HUDEP-2 (cell line): ENCODE measurements around the gene SRSF12.

Experiments
- DNase-seq, 76 experiments: peaks; one replicate each; lab custom pipeline; 2025; ENCODE audit not compliant: unreplicated experiment in 76 of 76; lab: John Stamatoyannopoulos, UW

The SRSF12 gene

GRCh38 chr6:89132057-89132456 is 14.2 kb upstream of the SRSF12 start:
- DNase-seq: no peak

GRCh38 chr6:89131599-89131998 is 13.7 kb upstream of the SRSF12 start:
- no peak for DNase-seq

GRCh38 chr6:89128256-89128671 is 10.4 kb upstream of the SRSF12 start:
- peak in 37 of 76 experiments; percentile 9 to 92 (median 48) for DNase-seq

- DNase-seq: peak in 19 of 76 experiments; percentile 13 to 62 (median 33)
Observed at GRCh38 chr6:89122625-89123024, 4.8 kb upstream of the SRSF12 start.

DNA sequence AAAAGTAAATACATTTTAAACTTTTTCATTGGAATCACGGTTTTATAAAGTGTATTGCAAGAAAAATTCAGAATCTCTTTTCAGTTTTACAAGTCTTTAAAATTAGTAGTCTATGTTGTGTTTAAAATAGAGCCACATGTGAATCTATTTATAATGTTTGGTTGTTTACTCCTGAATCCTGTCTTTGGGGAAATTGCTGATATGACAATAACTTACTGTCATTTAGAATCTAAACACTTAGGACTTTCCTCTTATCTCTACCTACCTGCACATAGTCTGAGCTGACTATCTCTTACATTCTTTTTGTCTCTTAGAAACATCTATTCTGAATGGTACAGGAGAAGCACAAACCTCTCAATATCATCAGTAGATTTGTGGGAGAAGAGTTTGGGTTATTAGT is 4.1 kb upstream of the SRSF12 start:
- DNase-seq: no peak

DNA sequence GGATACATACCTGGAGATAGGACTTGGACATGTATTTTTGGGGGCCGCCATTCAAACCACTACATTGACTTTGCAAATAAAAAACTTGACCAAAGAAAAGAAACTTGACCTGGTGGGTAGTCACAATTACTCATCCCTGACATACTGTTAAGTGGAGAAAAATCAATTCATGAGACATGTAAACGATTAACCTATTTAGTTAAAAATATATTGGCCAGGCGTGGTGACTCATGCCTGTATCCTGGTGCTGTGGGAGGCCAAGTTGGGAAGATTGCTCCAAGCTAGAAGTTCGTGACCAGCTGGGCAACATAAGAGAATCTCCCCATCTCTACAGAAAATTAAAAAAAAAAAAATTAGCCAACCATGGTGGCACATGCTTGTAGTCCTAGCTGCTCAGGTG is 2.5 kb upstream of the SRSF12 start:
- no peak for DNase-seq

DNA sequence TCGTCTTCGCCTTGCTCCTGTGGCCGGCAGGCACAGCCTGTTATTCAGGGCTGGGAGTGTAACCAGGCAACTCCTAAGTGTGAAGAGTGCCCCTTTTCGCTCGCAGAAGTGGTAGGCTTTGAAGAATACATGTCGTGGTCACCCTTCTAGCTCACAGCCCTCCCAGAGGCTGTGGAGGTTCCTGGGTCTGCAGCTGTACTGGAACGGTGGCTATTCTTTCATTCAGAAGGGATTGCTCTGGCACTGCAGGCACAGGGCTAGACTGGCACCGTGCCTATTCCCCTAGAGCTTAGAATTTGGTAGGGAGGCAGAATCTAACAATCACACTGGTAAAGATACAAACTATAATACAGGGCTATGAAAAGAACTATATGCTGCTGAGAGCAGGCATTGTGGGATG is 1.1 kb upstream of the SRSF12 start:
- DNase-seq: no peak

- no peak for DNase-seq
Observed at GRCh38 chr6:89116702-89117101, 1.2 kb downstream of the SRSF12 start.

DNA sequence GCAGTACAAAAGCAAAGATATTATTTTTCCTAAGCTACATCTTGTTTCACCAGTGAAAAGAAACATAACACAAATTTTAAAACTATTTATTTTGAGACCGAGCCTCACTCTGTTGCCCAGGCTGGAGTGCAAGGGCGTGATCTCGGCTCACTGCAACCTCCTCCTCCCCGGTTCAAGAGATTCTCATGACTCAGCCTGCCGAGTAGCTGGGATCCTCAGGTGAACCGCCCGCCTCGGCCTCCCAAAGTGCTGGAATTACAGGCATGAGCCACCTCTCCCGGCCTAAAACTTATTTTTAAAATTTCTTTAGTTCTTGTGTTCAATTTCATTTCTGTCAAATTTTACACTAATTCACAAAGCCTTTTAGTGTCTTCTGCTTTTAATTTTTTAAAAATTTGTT is 5.9 kb downstream of the SRSF12 start:
- no peak for DNase-seq

GRCh38 chr6:89110284-89110683 is 7.6 kb downstream of the SRSF12 start:
- peak in 23 of 76 experiments; percentile 5 to 69 (median 28) for DNase-seq

DNA sequence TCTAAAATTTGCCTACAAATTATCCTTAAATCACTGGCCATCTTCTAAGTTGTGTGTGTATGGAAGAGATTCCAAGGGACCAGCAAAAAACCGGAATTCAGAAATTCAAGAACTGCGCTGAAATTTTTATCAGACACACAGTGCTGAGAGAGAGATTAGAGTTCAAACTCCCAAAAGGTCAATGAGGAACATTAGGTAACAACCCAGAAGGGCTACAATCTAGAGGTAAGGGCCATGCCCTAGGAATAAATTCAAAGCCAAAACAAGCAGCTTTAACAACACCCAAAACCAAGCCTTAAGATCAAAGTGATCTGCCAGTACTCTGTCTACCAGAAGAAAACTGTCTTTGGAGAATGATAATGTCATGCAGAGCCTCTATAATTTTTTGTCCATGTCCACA is 17.8 kb downstream of the SRSF12 start:
- no peak for DNase-seq

GRCh38 chr6:89098461-89098860 is 19.4 kb downstream of the SRSF12 start:
- DNase-seq: no peak

DNA sequence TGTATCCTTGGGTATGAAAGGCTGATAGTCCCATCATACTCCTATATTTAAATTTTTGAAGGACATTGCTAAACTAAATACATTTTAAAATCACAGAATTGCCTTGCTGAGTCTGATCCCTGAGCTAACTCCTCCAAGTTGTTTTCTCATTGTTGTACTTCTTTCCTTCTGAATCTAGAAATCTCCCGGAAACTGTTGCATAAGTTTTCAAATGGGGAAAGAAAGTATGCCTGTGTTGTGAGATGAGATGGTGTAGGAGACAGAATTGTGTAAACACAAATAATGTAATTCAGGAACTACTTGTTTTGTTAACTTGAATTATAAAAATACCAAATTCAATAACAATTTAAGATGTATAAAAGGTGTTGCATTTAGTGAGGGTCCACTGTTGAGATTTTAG is 30.0 kb downstream of the SRSF12 start:
- DNase-seq: no peak

DNA sequence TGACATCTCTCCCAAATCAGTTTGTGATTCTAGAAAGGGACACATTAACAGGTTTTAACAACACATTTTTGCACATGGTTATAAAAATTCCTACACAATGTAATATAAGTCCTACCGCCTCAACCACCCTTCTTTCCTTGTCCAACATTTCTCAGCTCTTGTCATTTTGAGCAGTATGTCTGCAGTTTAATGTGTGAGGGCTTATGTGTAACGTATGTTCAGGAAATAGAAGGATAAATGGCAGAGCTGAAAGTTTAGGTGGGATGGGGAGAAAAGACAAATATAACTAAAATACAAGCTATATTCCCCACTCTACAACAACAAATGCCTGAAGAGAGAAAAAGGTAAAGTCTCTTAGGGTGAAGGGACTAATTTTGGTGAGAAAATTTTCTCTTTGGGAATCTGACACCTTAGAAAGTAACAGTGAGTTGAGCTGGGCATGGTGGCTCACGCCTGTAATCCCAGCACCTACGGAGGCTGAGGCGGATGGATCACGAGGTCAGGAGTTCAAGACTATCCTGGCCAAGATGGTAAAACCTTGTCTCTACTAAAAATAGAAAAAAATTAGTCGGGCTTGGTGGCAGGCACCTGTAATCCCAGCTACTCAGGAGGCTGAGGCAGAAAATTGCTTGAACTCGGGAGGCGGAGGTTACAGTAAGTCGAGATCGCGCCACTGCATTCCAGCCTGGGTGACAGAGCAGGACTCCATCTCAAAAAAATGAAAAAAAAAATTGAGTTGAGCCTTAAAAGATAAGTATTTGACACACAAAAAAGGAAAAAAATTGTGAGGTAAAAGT is 32.3 kb downstream of the SRSF12 start:
- DNase-seq: no peak

DNA sequence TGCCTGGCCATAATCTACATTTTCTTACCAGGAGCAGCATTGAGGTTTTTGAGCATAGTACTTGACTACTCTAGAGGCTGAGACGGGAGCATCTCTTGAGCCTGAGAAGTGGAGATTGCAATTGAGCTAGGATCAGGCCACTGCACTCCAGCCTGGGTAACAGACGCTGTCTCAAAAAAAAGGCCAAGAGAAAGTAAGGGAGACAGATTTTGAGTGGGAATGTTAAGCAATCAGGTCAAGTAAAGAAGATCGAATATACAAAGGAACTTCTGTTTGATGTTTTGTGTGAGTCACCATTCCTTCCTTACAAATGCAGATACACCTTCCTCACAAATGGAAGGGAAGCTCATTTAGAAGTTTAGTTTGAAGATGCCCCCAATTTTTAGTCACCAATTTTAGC is 32.9 kb downstream of the SRSF12 start:
- no peak for DNase-seq

DNA sequence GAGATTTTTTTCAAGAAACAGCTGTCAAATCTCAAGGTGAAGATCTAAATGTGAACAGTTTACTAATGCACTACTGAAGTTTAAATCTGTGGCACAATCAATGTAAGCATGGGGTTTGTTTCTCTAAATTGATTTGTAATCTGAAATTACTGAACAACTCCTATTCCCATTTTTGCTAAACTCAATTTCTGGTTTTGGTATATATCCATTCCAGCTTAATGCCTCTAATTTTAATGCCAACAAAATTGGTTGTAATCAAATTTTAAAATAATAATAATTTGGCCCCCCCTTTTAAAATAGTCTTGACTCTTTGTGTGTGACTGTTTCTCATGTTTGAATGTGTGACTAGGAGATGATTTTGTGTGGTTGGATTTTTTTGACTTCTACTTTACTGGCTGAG is 33.3 kb downstream of the SRSF12 start:
- no peak for DNase-seq

GRCh38 chr6:89082486-89082891 is 35.4 kb downstream of the SRSF12 start:
- DNase-seq: no peak

- peak; percentile 31 to 99 (median 97) for DNase-seq
Observed at GRCh38 chr6:89081423-89082322, 36.2 kb downstream of the SRSF12 start.

GRCh38 chr6:89081129-89081422 is 36.8 kb downstream of the SRSF12 start:
- peak in 14 of 76 experiments; percentile 33 to 79 (median 48) for DNase-seq

- peak; percentile 70 to 100 (median 100) for DNase-seq
Observed at GRCh38 chr6:89080281-89081128, 37.4 kb downstream of the SRSF12 start, which contains the start of gene PNRC1. TSS of gene PNRC1 (plus strand) at chr6:89080751. CDS start at chr6:89080895, 144 bp downstream.
